RWPE2 (cell line): Measurements from ENCODE around the gene PCDH19.

ENCODE experiments used
- ATAC-seq: fragments of 200-7000 bp; cut with Tn5 transposase; 3 replicates; pipeline ENCODE4 v1.9.1; 2021; ENCODE audit warnings: low read depth
- DNase-seq: peaks from one replicate; pipeline ENCODE4 v3.0.0-alpha.2; 2020; ENCODE audit warnings: low spot score
- H3K27ac ChIP-seq: fragments of 450-650 bp; 2 replicates; pipeline ENCODE4 v1.5.1; 2017; ENCODE audit warnings: mild to moderate bottlenecking; ENCODE audit not compliant: poor library complexity, severe bottlenecking
- H3K27me3 ChIP-seq: fragments of 250-450 bp; sonication (Bioruptor Pico); 2 replicates; pipeline ENCODE4 v1.5.1; 2021; ENCODE audit warnings: mild to moderate bottlenecking, moderate library complexity; ENCODE audit not compliant: insufficient read depth, poor library complexity, severe bottlenecking
- H3K36me3 ChIP-seq: fragments of 250-450 bp; sonication (Bioruptor Pico); 2 replicates; pipeline ENCODE4 v1.5.1; 2020; ENCODE audit warnings: low read depth, mild to moderate bottlenecking, moderate library complexity
- H3K4me1 ChIP-seq: fragments of 250-450 bp; sonication (Bioruptor Pico); 2 replicates; pipeline ENCODE4 v1.5.1; 2021; ENCODE audit warnings: mild to moderate bottlenecking, moderate library complexity; ENCODE audit not compliant: insufficient read depth, poor library complexity, severe bottlenecking
- H3K4me3 ChIP-seq: fragments of 250-450 bp; sonication (Bioruptor Pico); 2 replicates; pipeline ENCODE4 v1.5.1; 2021; ENCODE audit warnings: mild to moderate bottlenecking, moderate library complexity; ENCODE audit not compliant: severe bottlenecking
- H3K9me3 ChIP-seq: fragments of 250-450 bp; sonication (Bioruptor Pico); 2 replicates; pipeline ENCODE4 v1.5.1; 2021; ENCODE audit warnings: mild to moderate bottlenecking, moderate library complexity; ENCODE audit not compliant: severe bottlenecking
- CTCF ChIP-seq: fragments of 450-650 bp; IDR thresholded peaks from one replicate; pipeline ENCODE4 v1.5.1; 2017; ENCODE audit warnings: mild to moderate bottlenecking, moderate library complexity; ENCODE audit not compliant: poor library complexity, severe bottlenecking

The PCDH19 gene

GRCh38 chrX:100418556-100418955, 8.5 kb upstream of the PCDH19 start:
- H3K27ac ChIP-seq = no peak overlapping the region
- no peak for DNase-seq
- no peak for TF ChIP-seq CTCF
- H3K4me1 ChIP-seq = no peaks in the 10 kb centered on the region
- no peak for ATAC-seq
- no peaks in the 10 kb centered on the region for H3K9me3 ChIP-seq
- H3K36me3 ChIP-seq = no peaks in the 10 kb centered on the region
- no peaks in the 10 kb centered on the region for H3K27me3 ChIP-seq
- H3K4me3 ChIP-seq = no peak overlapping the region

GRCh38 chrX:100417681-100418080, 7.6 kb upstream of the PCDH19 start:
- H3K36me3 ChIP-seq = no peaks in the 10 kb centered on the region

GRCh38 chrX:100413229-100413628, 3.2 kb upstream of the PCDH19 start:
- DNase-seq (no peak), ATAC-seq (peak; percentile 50; the same call in 2 of the 3 replicates)
- H3K4me3 ChIP-seq = no peak overlapping the region

More at GRCh38 chrX:100417681-100418080, 7.6 kb upstream of the PCDH19 start:
- Histone ChIP-seq H3K27me3 (peaks cover under 1% of the 10 kb centered on the region), H3K27ac (no peak overlapping the region), H3K4me3 (no peak overlapping the region), H3K9me3 (no peaks in the 10 kb centered on the region), H3K4me1 (no peaks in the 10 kb centered on the region)
- ATAC-seq (no peak), DNase-seq (no peak)
- no peak for TF ChIP-seq CTCF

GRCh38 chrX:100411802-100412715, 2.0 kb upstream of the PCDH19 start:
- DNase-seq = no peak

More at GRCh38 chrX:100413229-100413628, 3.2 kb upstream of the PCDH19 start:
- H3K9me3 ChIP-seq = no peaks in the 10 kb centered on the region
- no peak overlapping the region for H3K27ac ChIP-seq
- no peaks in the 10 kb centered on the region for H3K4me1 ChIP-seq
- no peaks in the 10 kb centered on the region for H3K36me3 ChIP-seq
- TF ChIP-seq CTCF = peak; percentile 61
- peaks cover 36% of the 10 kb centered on the region for H3K27me3 ChIP-seq

More at GRCh38 chrX:100411802-100412715, 2.0 kb upstream of the PCDH19 start:
- Histone ChIP-seq H3K27me3 (peaks cover 41% of the 10 kb centered on the region), H3K4me3 (no peak overlapping the region), H3K4me1 (no peaks in the 10 kb centered on the region), H3K36me3 (no peaks in the 10 kb centered on the region), H3K9me3 (no peaks in the 10 kb centered on the region), H3K27ac (no peak overlapping the region)
- TF ChIP-seq CTCF = no peak
- no peak for ATAC-seq
